Adrenal gland (tissue), 12 donors: ENCODE results near the gene SBNO2. TPM values are rescaled to one million over a fixed set of nuclear protein-coding genes. Genes with fewer than 3 reads are reported as not detected.

Experiments
- DNase-seq, 7 donors: peaks; one replicate each; pipeline ENCODE4 v3.0.0-alpha.2; 2019 to 2020
- H3K27ac ChIP-seq, 5 donors: fragments of 200-600 bp; sonication (generic) in 4 of 5; 1 replicate in 3 of 5; 2 replicates in 2 of 5; pipeline versions ENCODE4 v1.5.1 to v1.8.0; 2016 to 2020; ENCODE audit warnings: mild to moderate bottlenecking in 1 of 5
- H3K27me3 ChIP-seq: fragments of 200-600 bp; 2 replicates; pipeline ENCODE4 v1.8.0; 2021
- H3K36me3 ChIP-seq, 2 donors: fragments of 200-600 bp; replicated peaks in 1 of 2; 1 replicate in 1 of 2; 2 replicates in 1 of 2; pipeline versions ENCODE4 v1.5.1 to v1.8.0; 2018 to 2022
- H3K4me1 ChIP-seq, 2 donors: fragments of 200-600 bp; replicated peaks in 1 of 2; 1 replicate in 1 of 2; 2 replicates in 1 of 2; pipeline versions ENCODE4 v1.5.1 to v1.8.0; 2018 to 2021
- H3K4me3 ChIP-seq, 4 donors: fragments of 200-600 bp; sonication (generic) in 3 of 4; one replicate each; pipeline ENCODE4 v1.5.1; 2016 to 2018
- H3K9me3 ChIP-seq, 3 donors: fragments of 200-600 bp; sonication (generic) in 1 of 3; replicated peaks in 1 of 3; 1 replicate in 2 of 3; 2 replicates in 1 of 3; pipeline versions ENCODE4 v1.5.1 to v1.8.0; 2016 to 2021
- POLR2A ChIP-seq, 2 donors: fragments of 450-650 bp; IDR thresholded peaks; one replicate each; pipeline ENCODE4 v1.6.1; 2017; ENCODE audit warnings: antibody characterized with exemption in 2 of 2, mild to moderate bottlenecking in 2 of 2, moderate library complexity in 1 of 2
- WGBS, 4 donors: extraction: QIAGEN DNeasy Blood & Tissue Kit in 2 of 4; methylation state at CpG; one replicate each; pipeline versions ENCODE4 v1.1.5 to v1.1.7; 2013 to 2017; 5-methylcytosine and 5-hydroxymethylcytosine counted together
- intact Hi-C, 2 donors: fragments of 100-400 bp; cut with DNase I; formaldehyde crosslinking; loops; one replicate each; pipeline versions ENCODE4 v1.14.1 to v1.15.0; 2022 to 2023
- polyA plus RNA-seq, 3 donors: library from polyadenylated mRNA; stranded (reverse); fragments of 200-250 nt in 2 of 3; fragments of 350-450 nt in 1 of 3; fragmentation: Illumina TruSeq in 1 of 3; extraction: RNeasy Lipid Tissue Mini Kit (QIAGEN cat#74804) in 1 of 3; gene quantifications; one replicate each; pipeline ENCODE4 v1.2.3, GENCODE V29; 2013 to 2014
- total RNA-seq, 9 donors: library from RNA; depleted of rRNA in 4 of 9; stranded (reverse); fragments of >200 nt in 4 of 9; fragments of 120-200 nt in 1 of 9; fragmentation: NEBNext Ultra II Directional in 1 of 9; extraction: Animal tissue kit (Norgen Biotek cat#: 25700) in 1 of 9; gene quantifications; one replicate each; pipeline versions ENCODE4 v1.1.0 to v1.2.4, GENCODE V29; 2013 to 2023
- TF ChIP-seq, protein P1 (sequence below), 6 experiments: fragments of 450-650 bp in 4 of 6; fragments of 200-600 bp in 2 of 6; sonication (generic) in 1 of 6; IDR thresholded peaks; 1 replicate in 5 of 6; 2 replicates in 1 of 6; pipeline versions ENCODE4 v1.5.1 to v1.8.0; 2016 to 2021; ENCODE audit warnings: antibody characterized with exemption in 6 of 6, mild to moderate bottlenecking in 2 of 6, moderate library complexity in 1 of 6
- donor health status: healthy with polysubstance abuse.
- donor health status: Bipolar disorder and iron deficiency.
- donor health status: DM: yes; HTN: yes; CAD: no.
- donor health status: DM: no; HTN: no; CAD: no.
- donor health status: DM: no; HTN: no; CAD: no.
- donor health status: DM: yes; HTN: yes; CAD: no.

SBNO2 gene
- total and polyA plus RNA-seq, 12 donors, result 13.6 to 176 (median 74.7) TPM

DNA sequence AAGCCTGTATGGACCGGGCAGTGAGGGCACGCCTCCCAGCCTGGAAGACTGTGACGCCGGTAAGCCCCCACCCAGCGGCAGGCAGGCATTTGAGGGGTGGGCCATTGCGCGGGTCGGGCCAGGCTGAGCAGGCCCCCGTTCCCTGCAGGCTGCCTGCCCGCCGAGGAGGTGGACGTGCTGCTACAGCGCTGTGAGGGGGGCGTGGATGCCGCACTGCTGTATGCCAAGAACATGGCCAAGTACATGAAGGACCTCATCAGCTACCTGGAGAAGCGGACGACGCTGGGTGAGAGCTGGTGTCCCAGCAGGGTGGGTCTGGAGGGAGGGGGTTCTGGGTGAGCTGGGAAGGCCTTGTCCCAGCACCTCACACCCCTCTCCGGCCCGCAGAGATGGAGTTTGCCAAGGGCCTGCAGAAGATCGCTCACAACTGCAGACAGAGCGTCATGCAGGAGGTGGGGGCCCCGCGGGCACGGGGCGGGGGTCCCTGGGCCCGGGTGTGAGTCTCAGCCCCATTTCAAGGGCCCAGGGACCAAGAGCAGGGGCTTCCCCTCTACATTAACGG, 100.0 kb downstream of the SBNO2 start:
- Histone ChIP-seq H3K4me3 (no peak overlapping the region), H3K4me1 (peaks cover 0 to 8% of the 10 kb centered on the region in 2 donors), H3K36me3 (no peaks in the 10 kb centered on the region), H3K27ac (peak overlapping the region in 1 of 5 donors; percentile 34), H3K27me3 (peaks cover 27% of the 10 kb centered on the region), H3K9me3 (no peaks in the 10 kb centered on the region)
- DNase-seq, result no peak
- intact Hi-C loops, result no loop called here
- WGBS, 4 donors, result 74 to 81% (median 76%) methylated on average over 5 to 28 of the region's 28 CpGs
- TF ChIP-seq, protein P1, sequence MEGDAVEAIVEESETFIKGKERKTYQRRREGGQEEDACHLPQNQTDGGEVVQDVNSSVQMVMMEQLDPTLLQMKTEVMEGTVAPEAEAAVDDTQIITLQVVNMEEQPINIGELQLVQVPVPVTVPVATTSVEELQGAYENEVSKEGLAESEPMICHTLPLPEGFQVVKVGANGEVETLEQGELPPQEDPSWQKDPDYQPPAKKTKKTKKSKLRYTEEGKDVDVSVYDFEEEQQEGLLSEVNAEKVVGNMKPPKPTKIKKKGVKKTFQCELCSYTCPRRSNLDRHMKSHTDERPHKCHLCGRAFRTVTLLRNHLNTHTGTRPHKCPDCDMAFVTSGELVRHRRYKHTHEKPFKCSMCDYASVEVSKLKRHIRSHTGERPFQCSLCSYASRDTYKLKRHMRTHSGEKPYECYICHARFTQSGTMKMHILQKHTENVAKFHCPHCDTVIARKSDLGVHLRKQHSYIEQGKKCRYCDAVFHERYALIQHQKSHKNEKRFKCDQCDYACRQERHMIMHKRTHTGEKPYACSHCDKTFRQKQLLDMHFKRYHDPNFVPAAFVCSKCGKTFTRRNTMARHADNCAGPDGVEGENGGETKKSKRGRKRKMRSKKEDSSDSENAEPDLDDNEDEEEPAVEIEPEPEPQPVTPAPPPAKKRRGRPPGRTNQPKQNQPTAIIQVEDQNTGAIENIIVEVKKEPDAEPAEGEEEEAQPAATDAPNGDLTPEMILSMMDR (IDR thresholded peaks at IDR 0.05), result no peak
- TF ChIP-seq POLR2A (IDR thresholded peaks at IDR 0.05), result no peak

DNA sequence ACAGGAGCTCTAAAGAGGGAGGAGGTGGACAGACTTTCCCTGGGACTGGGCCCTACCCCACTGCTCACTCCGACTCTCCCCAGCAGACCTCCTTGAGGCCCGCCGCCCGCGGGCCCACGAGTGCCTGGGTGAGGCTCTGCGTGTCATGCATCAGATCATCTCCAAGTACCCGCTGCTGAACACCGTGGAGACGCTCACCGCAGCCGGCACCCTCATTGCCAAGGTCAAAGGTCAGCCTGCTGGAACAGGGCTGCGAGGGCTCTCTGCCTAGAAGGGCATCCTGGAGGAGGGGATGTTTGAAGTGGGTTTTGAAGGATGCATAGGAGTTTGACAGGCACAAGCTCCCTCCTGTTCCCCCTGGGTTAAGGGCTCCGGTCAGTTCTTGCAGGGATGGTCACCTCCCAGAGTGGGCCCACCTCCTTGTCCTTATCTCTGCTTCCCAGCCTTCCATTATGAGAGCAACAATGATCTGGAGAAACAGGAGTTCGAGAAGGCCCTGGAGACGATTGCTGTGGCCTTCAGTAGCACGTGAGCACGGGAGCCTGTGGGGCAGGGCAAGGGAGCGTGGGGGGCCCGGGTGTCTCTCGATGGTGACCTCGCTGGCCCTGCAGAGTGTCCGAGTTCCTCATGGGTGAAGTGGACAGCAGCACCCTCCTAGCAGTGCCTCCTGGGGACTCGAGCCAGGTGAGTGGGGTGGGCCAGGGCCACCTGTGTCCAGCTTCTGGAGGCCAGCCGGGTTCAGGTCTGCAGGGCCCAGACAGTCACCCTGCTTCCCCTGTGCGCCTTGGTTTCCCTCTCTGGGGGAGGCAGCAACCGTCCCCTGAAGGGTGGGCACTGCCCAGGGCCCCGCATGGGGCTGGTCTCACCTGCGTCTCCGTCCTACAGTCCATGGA, 100.8 kb downstream of the SBNO2 start:
- peaks cover 0 to 9% of the 10 kb centered on the region in 2 donors for H3K4me1 ChIP-seq

DNA sequence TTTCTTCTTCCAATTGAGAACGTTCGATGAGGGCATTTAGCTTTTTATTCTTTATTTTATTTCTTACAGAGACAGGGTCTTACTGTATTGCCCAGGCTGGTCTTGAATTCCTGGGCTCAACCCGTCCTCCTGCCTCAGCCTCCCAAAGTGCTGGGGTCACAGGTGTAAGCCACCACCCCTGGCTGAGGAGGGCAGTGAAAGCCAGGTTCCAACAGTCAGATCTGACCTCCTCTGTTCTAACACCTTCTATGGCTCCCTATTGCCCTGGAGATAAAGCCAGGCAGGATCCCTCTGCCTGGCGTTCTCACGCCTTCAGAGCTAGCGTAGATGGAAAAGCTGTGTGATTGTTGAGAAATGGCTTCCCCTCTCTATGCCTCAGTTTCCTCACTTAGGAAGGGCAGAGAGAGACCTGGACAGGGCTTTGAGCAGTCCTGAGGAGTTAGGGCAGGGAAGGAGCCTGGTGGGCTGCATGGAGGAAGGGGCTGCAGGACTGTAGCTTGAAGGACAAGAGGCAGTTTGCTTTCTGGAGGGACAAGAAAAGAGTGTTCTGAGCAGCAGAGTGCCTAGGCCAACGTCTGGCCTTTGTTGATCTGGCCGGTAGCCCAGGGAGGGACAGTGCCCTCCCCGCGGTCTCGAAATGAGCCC, 101.6 kb downstream of the SBNO2 start:
- 71 to 85% (median 79%) methylated on average over 7 to 11 of the region's 11 CpGs for WGBS, 4 donors
- Histone ChIP-seq H3K27me3 (peaks cover 40% of the 10 kb centered on the region), H3K27ac (no peak overlapping the region), H3K36me3 (no peaks in the 10 kb centered on the region), H3K4me1 (peaks cover 0 to 9% of the 10 kb centered on the region in 2 donors), H3K9me3 (no peaks in the 10 kb centered on the region), H3K4me3 (no peak overlapping the region)
- DNase-seq, result no peak
- intact Hi-C loops, result no loop called here
- no peak for TF ChIP-seq POLR2A (IDR thresholded peaks at IDR 0.05)
- TF ChIP-seq, protein P1 (IDR thresholded peaks at IDR 0.05), result no peak

More for the DNA sequence above, 100.8 kb downstream of the SBNO2 start:
- Histone ChIP-seq H3K4me3 (no peak overlapping the region), H3K27me3 (peaks cover 35% of the 10 kb centered on the region), H3K9me3 (no peaks in the 10 kb centered on the region), H3K36me3 (no peaks in the 10 kb centered on the region), H3K27ac (no peak overlapping the region)
- WGBS, 4 donors, result 80 to 93% (median 89%) methylated on average over 15 to 30 of the region's 30 CpGs
- intact Hi-C loops, result no loop called here
- no peak for DNase-seq
- TF ChIP-seq POLR2A (IDR thresholded peaks at IDR 0.05), result no peak
- TF ChIP-seq, protein P1 (IDR thresholded peaks at IDR 0.05), result no peak
